GM06990 (cell line): Measurements from ENCODE around the gene HEMGN.

Source experiments
- DNase-seq: peaks from one replicate; pipeline ENCODE4 v3.0.0-alpha.2; 2011; ENCODE audit not compliant: insufficient read length; ENCODE audit errors: extremely low read depth
- H3K27me3 ChIP-seq: replicated peaks from 2 replicates; pipeline ENCODE4 v1.6.0; 2011; ENCODE audit warnings: low read length; ENCODE audit not compliant: control insufficient read depth, insufficient read depth
- H3K36me3 ChIP-seq: 2 replicates; pipeline ENCODE4 v1.5.1; 2011; ENCODE audit warnings: low read length; ENCODE audit not compliant: control insufficient read depth, insufficient read depth
- H3K4me3 ChIP-seq: replicated peaks from 2 replicates; pipeline ENCODE4 v1.5.1; 2011; ENCODE audit warnings: low read depth, mild to moderate bottlenecking, control low read depth, low read length
- TF ChIP-seq, protein P1 (sequence below): IDR thresholded peaks from 2 replicates; pipeline ENCODE4 v1.5.1; 2011; ENCODE audit warnings: low read length, control low read depth, mild to moderate bottlenecking, inconsistent platforms; ENCODE audit not compliant: insufficient read depth, poor library complexity, severe bottlenecking

The HEMGN gene

DNA sequence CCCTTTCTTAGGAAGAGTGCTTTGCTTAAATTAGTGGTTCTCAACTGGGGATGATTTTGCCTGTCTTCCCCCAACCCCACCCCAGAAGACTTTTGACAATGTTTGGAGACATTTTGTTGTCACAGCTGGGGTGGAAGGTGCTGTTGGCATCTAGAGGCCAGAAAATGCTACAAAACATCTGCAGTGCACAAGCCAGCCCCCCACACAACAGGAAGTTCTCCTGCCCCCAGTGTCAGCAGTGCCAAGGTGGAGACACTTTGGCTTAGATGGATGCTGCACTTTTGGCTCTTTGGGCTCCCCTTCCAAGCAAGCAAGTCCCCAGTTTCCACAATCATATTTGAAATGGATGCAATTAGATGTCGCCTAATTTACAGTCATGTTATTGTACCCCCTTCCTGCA is 2.7 kb downstream of the HEMGN start:
- TF ChIP-seq, protein P1, sequence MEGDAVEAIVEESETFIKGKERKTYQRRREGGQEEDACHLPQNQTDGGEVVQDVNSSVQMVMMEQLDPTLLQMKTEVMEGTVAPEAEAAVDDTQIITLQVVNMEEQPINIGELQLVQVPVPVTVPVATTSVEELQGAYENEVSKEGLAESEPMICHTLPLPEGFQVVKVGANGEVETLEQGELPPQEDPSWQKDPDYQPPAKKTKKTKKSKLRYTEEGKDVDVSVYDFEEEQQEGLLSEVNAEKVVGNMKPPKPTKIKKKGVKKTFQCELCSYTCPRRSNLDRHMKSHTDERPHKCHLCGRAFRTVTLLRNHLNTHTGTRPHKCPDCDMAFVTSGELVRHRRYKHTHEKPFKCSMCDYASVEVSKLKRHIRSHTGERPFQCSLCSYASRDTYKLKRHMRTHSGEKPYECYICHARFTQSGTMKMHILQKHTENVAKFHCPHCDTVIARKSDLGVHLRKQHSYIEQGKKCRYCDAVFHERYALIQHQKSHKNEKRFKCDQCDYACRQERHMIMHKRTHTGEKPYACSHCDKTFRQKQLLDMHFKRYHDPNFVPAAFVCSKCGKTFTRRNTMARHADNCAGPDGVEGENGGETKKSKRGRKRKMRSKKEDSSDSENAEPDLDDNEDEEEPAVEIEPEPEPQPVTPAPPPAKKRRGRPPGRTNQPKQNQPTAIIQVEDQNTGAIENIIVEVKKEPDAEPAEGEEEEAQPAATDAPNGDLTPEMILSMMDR, result no peak
- DNase-seq, result no peak
- H3K4me3 ChIP-seq, result no peak overlapping the region
- H3K36me3 ChIP-seq, result no peaks in the 10 kb centered on the region
- H3K27me3 ChIP-seq, result no peaks in the 10 kb centered on the region

DNA sequence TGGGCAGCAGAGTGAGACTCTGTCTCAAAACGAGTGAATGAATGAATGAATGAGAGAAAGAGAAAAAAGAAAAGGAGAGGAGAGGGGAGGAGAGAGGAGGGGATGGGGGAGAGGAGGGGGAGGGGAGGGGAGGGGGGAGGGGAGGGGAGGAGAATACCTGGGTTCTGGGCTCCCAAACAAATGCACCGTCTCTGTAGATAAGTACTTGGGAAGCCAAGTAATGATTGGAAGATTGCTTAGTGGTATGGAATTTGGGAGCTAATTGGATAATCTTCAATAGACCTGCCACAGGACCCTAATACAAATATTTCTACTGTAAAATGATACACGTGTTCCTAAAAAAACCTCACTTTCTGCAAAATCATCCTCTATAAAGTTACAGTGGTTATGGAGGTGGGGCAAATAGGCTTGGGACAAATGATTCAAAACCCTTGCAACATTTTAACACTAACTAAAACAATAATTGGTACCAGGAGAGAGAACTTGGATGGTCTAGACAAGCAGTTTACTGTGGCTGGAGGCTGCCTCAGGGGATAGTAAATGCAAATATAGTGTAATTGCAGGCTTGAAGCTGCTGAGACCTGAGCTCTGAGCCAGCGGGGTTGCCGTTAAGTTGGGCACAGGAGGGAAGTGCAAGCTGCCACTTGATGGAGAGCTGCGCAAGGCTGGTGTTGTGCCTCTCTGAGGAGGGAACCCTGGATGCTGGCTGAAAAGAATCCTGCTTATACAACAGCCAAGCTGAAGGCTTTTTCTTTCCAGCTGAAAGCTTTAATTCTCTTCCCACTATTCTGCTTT is 3.5 kb downstream of the HEMGN start:
- Histone ChIP-seq H3K27me3 (no peaks in the 10 kb centered on the region), H3K4me3 (no peak overlapping the region), H3K36me3 (no peaks in the 10 kb centered on the region)
- TF ChIP-seq, protein P1, result no peak
- no peak for DNase-seq

DNA sequence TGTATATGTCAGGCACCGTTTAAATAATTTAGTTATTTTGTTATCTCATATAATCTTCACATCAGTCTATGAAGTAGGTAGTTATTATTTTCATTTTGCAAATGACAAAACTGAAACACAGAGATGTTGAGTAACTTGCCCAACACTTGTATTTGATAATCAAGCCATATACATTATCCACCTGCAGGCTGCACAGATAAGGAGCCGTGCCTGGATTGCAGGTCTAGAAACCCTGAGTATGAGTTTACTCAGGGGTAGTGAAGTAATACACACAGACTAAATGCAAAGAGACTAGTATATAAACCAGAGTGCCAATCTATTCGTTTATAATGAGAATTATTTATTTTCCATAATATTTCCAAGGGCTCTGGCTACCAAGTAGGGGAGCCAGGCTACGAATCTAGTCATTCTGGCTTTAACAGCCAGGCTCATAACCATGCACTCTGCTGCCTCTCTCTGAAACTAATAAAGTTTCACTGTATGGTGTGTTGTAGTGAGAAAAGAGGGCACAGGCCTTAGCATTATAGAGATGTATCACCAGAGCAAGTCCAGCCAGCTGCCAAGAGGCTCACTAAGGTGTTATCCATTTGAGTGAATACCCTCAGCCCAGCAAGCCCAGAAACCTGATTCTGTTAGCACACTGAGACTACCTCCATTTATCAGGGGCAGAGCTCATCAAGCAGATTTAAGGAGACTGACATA is 4.5 kb downstream of the HEMGN start:
- no peaks in the 10 kb centered on the region for H3K27me3 ChIP-seq
- TF ChIP-seq, protein P1, result no peak
- H3K36me3 ChIP-seq, result no peaks in the 10 kb centered on the region
- H3K4me3 ChIP-seq, result no peak overlapping the region
- no peak for DNase-seq

DNA sequence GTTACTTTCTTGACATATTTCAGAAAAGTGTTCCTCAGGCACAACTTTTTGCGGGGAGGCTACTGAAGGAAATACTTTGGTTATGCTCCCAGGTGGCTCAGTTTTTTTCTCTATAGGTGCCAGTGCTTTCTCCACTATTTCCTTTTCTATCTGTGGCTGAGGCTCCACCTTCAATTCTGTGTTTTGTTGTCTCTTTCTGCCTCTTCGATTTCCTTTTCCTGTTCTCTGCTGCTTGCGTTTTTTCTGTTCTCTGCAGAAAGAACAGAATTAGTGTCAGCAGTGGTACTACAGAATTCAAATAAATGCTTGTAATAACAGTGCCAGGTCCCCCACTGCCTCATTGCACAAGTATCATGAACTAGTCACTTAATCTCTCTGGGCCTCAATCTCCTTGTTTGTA is 7.0 kb downstream of the HEMGN start:
- no peaks in the 10 kb centered on the region for H3K36me3 ChIP-seq
- no peak for DNase-seq
- TF ChIP-seq, protein P1, result no peak
- H3K4me3 ChIP-seq, result no peak overlapping the region
- no peaks in the 10 kb centered on the region for H3K27me3 ChIP-seq

DNA sequence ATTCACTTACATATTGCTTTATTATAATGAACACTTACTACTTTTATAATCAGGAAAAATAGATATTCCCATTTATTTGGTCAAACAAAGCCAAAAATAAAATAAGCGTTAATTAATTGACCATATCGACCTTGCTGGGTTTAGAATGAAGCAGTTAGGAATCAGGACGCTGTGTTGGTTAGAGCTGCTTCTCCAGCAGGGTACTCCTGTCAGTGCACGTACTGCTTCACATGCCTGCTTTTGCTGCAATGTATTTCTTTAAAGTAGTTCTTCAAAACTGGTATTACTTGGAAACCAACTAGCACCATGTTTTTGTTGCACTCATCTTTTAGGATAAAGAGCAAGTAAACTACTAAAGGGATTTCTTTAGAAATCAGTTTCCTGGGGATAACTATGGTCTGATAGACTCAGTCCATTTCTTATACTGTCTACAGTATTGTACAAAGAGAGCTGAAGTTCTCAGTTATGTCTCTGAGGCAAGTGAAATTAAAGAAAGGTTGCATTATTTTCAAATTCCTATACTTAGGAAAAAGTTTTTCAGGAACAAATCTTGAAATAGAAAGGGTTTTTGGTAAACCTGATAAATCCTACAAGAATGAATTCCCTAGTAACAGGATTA is 8.9 kb downstream of the HEMGN start:
- TF ChIP-seq, protein P1, result no peak
- H3K36me3 ChIP-seq, result no peaks in the 10 kb centered on the region
- no peak for DNase-seq
- H3K4me3 ChIP-seq, result no peak overlapping the region
- H3K27me3 ChIP-seq, result no peaks in the 10 kb centered on the region
